H9 (cell line): Measurements from ENCODE around the gene OTOGL. TPM values are rescaled to one million over a fixed set of nuclear protein-coding genes. Genes with fewer than 3 reads are reported as not detected.

Source experiments
- DNase-seq: peaks from one replicate; pipeline ENCODE4 v3.0.0-alpha.2; 2017
- H2AFZ ChIP-seq: one replicate; pipeline ENCODE4 v1.6.1; 2013; ENCODE audit warnings: mild to moderate bottlenecking, low read length, control low read depth, moderate library complexity
- H2AK5ac ChIP-seq: 2 replicates; pipeline ENCODE4 v1.6.1; 2013; ENCODE audit warnings: low read length, control low read depth, mixed read lengths; ENCODE audit not compliant: insufficient read length
- H2BK120ac ChIP-seq: one replicate; pipeline ENCODE4 v1.6.1; 2013; ENCODE audit warnings: low read depth, mild to moderate bottlenecking, low read length, control low read depth, inconsistent platforms; ENCODE audit not compliant: poor library complexity, severe bottlenecking
- H2BK12ac ChIP-seq: 2 replicates; pipeline ENCODE4 v1.6.1; 2013; ENCODE audit warnings: low read length, control low read depth, mixed read lengths, low read depth; ENCODE audit not compliant: insufficient read length
- H2BK15ac ChIP-seq: 2 replicates; pipeline ENCODE4 v1.6.1; 2013; ENCODE audit warnings: low read depth, low read length, control low read depth
- H2BK20ac ChIP-seq: one replicate; pipeline ENCODE4 v1.6.1; 2013; ENCODE audit warnings: low read depth, mild to moderate bottlenecking, low read length, control low read depth, inconsistent platforms; ENCODE audit not compliant: poor library complexity, severe bottlenecking
- H2BK5ac ChIP-seq: 2 replicates; pipeline ENCODE4 v1.6.1; 2013; ENCODE audit warnings: low read length, control low read depth, mixed read lengths; ENCODE audit not compliant: insufficient read length
- H3K14ac ChIP-seq: 2 replicates; pipeline ENCODE4 v1.6.1; 2013; ENCODE audit warnings: low read length, control low read depth; ENCODE audit not compliant: insufficient read depth
- H3K18ac ChIP-seq: 2 replicates; pipeline ENCODE4 v1.6.1; 2013; ENCODE audit warnings: low read depth, mild to moderate bottlenecking, mixed read lengths, low read length, control low read depth; ENCODE audit not compliant: insufficient read length
- H3K23ac ChIP-seq: 2 replicates; pipeline ENCODE4 v1.6.1; 2013; ENCODE audit warnings: low read length, control low read depth, mixed read lengths, low read depth; ENCODE audit not compliant: insufficient read length
- H3K23me2 ChIP-seq: 2 replicates; pipeline ENCODE4 v1.6.1; 2013; ENCODE audit warnings: low read depth, mild to moderate bottlenecking, mixed read lengths, low read length, control low read depth; ENCODE audit not compliant: insufficient read length, poor library complexity, severe bottlenecking
- H3K27ac ChIP-seq: 2 replicates; pipeline ENCODE4 v1.5.1; 2013; ENCODE audit warnings: low read length, control low read depth, mixed read lengths, low read depth; ENCODE audit not compliant: insufficient read length
- H3K27me3 ChIP-seq: 2 replicates; pipeline ENCODE4 v1.6.1; 2013; ENCODE audit warnings: low read length, control low read depth, inconsistent platforms; ENCODE audit not compliant: insufficient read depth
- H3K4ac ChIP-seq: 2 replicates; pipeline ENCODE4 v1.6.1; 2013; ENCODE audit warnings: low read depth, mild to moderate bottlenecking, control low read depth, inconsistent platforms, low read length, moderate library complexity
- H3K4me1 ChIP-seq: 2 replicates; pipeline ENCODE4 v1.6.1; 2013; ENCODE audit warnings: low read length, control low read depth, inconsistent platforms; ENCODE audit not compliant: insufficient read depth
- H3K4me2 ChIP-seq: 2 replicates; pipeline ENCODE4 v1.6.1; 2013; ENCODE audit warnings: low read length, control low read depth, mixed read lengths; ENCODE audit not compliant: insufficient read length, insufficient read depth
- H3K56ac ChIP-seq: 2 replicates; pipeline ENCODE4 v1.6.1; 2013; ENCODE audit warnings: low read depth, mild to moderate bottlenecking, mixed read lengths, low read length, control low read depth; ENCODE audit not compliant: insufficient read length
- H3K79me1 ChIP-seq: 2 replicates; pipeline ENCODE4 v1.6.1; 2013; ENCODE audit warnings: low read depth, mild to moderate bottlenecking, moderate library complexity, low read length, control low read depth, inconsistent platforms; ENCODE audit not compliant: insufficient read depth, poor library complexity, severe bottlenecking
- H3K79me2 ChIP-seq: 2 replicates; pipeline ENCODE4 v1.6.1; 2013; ENCODE audit warnings: low read length, control low read depth, inconsistent platforms; ENCODE audit not compliant: insufficient read depth
- H3K9ac ChIP-seq: 2 replicates; pipeline ENCODE4 v1.6.1; 2013; ENCODE audit warnings: low read length, control low read depth, mixed read lengths; ENCODE audit not compliant: insufficient read length; ENCODE audit errors: extremely low read depth
- H3K9me3 ChIP-seq: one replicate; pipeline ENCODE4 v1.6.1; 2013; ENCODE audit warnings: low read depth, low read length, inconsistent platforms; ENCODE audit not compliant: control insufficient read depth
- H3T11ph ChIP-seq: one replicate; pipeline ENCODE4 v1.6.1; 2013; ENCODE audit warnings: mild to moderate bottlenecking, low read length, control low read depth, inconsistent platforms
- H4K20me1 ChIP-seq: one replicate; pipeline ENCODE4 v1.6.1; 2013; ENCODE audit not compliant: control insufficient read depth, insufficient read length, insufficient read depth
- H4K5ac ChIP-seq: 2 replicates; pipeline ENCODE4 v1.6.1; 2013; ENCODE audit warnings: low read depth, mild to moderate bottlenecking, mixed read lengths, low read length, control low read depth; ENCODE audit not compliant: insufficient read length
- H4K8ac ChIP-seq: replicated peaks from 2 replicates; pipeline ENCODE4 v1.6.1; 2013; ENCODE audit warnings: low read length, control low read depth, mixed read lengths, low read depth; ENCODE audit not compliant: insufficient read length
- H4K91ac ChIP-seq: 2 replicates; pipeline ENCODE4 v1.6.1; 2013; ENCODE audit warnings: low read depth, mild to moderate bottlenecking, moderate library complexity, mixed read lengths, low read length, control low read depth; ENCODE audit not compliant: insufficient read length
- H3K27ac Mint-ChIP-seq, 3 experiments: 2 replicates in 2 of 3; 3 replicates in 1 of 3; pipeline ENCODE4 v1.8.0; 2020 to 2021; ENCODE audit warnings: mixed read lengths in 3 of 3, mild to moderate bottlenecking in 1 of 3, moderate library complexity in 1 of 3
- H3K27me3 Mint-ChIP-seq: 2 replicates; pipeline ENCODE4 v1.8.0; 2021; ENCODE audit warnings: low read depth, mild to moderate bottlenecking, moderate library complexity, mixed read lengths
- H3K36me3 Mint-ChIP-seq, 3 experiments: 2 replicates in 2 of 3; 3 replicates in 1 of 3; pipeline ENCODE4 v1.8.0; 2020 to 2021; ENCODE audit warnings: low read depth in 3 of 3, mixed read lengths in 3 of 3; ENCODE audit not compliant: insufficient read depth in 1 of 3
- H3K4me1 Mint-ChIP-seq, 2 experiments: 2 replicates each; pipeline ENCODE4 v1.8.0; 2020; ENCODE audit warnings: mixed read lengths in 2 of 2
- H3K4me3 Mint-ChIP-seq, 2 experiments: 2 replicates in 1 of 2; 3 replicates in 1 of 2; pipeline ENCODE4 v1.8.0; 2020 to 2021; ENCODE audit warnings: mild to moderate bottlenecking in 2 of 2, mixed read lengths in 2 of 2, moderate library complexity in 1 of 2
- H3K9me3 Mint-ChIP-seq, 2 experiments: 2 replicates in 1 of 2; 3 replicates in 1 of 2; pipeline ENCODE4 v1.8.0; 2020; ENCODE audit warnings: mild to moderate bottlenecking in 2 of 2, mixed read lengths in 2 of 2, moderate library complexity in 1 of 2
- CTCF ChIP-seq: fragments of 200-600 bp; sonication (generic); conservative IDR thresholded peaks from 3 replicates; pipeline ENCODE4 v1.8.0; 2021; ENCODE audit warnings: antibody characterized with exemption, mild to moderate bottlenecking
- WGBS: extraction: QIAGEN DNeasy Blood & Tissue Kit; methylation state at CpG from one replicate; pipeline ENCODE4 v1.1.7; 2013; ENCODE audit warnings: missing lambda C conversion rate, low lambda C conversion rate, mixed read lengths; ENCODE audit not compliant: insufficient read length; ENCODE audit errors: extremely low coverage; 5-methylcytosine and 5-hydroxymethylcytosine counted together
- total RNA-seq: library from RNA; stranded (reverse); gene quantifications from 2 replicates; pipeline ENCODE4 v1.2.1, GENCODE V29; 2021

OTOGL gene
- total RNA-seq, 1 experiment from 2014 or later = 0.11 TPM

- TF ChIP-seq CTCF = no peak
These were observed 62.8 kb downstream of the OTOGL start for GRCh38 chr12:80162177-80162576.

More at GRCh38 chr12:80162177-80162576, 62.8 kb downstream of the OTOGL start:
- Histone ChIP-seq H2BK12ac (no peak overlapping the region), H4K5ac (no peak overlapping the region), H3K23me2 (no peaks in the 10 kb centered on the region), H2BK20ac (no peak overlapping the region), H4K91ac (no peak overlapping the region), H3K79me2 (no peaks in the 10 kb centered on the region), H3K4me2 (no peak overlapping the region), H3K18ac (no peak overlapping the region), H3K14ac (no peak overlapping the region), H2BK15ac (no peak overlapping the region), H4K8ac (no peak overlapping the region), H3K4ac (no peak overlapping the region), H2BK120ac (no peak overlapping the region), H3K23ac (no peak overlapping the region), H4K20me1 (no peaks in the 10 kb centered on the region), H3K4me1 (no peaks in the 10 kb centered on the region), H3T11ph (no peak overlapping the region), H3K79me1 (no peaks in the 10 kb centered on the region), H3K27me3 (no peaks in the 10 kb centered on the region), H2AK5ac (no peak overlapping the region), H3K56ac (no peak overlapping the region), H2AFZ (no peak overlapping the region), H3K9ac (no peak overlapping the region), H3K9me3 (no peaks in the 10 kb centered on the region), H3K27ac (no peak overlapping the region), H2BK5ac (no peak overlapping the region)
- no peak overlapping the region for H3K27ac Mint-ChIP-seq
- no peak overlapping the region for H3K4me3 Mint-ChIP-seq
- no CpG with 5 or more reads among the region's 2 CpGs for WGBS
- no peaks in the 10 kb centered on the region for H3K36me3 Mint-ChIP-seq
- no peak for DNase-seq
- no peaks in the 10 kb centered on the region for H3K27me3 Mint-ChIP-seq
- H3K4me1 Mint-ChIP-seq = no peaks in the 10 kb centered on the region
- H3K9me3 Mint-ChIP-seq = no peaks in the 10 kb centered on the region; a peak in 2 of 5 replicates
